ENCODE measurements around the gene RBBP8.

GRCh38 chr18:22999212-22999611 is 66.1 kb downstream of the RBBP8 start:
- TF ChIP-seq POLR2AphosphoS5 (IDR thresholded peaks at IDR 0.05) = no peak
- no peak for TF ChIP-seq EP300 (IDR thresholded peaks at IDR 0.05)
- TF ChIP-seq CTCF (IDR thresholded peaks at IDR 0.05) = no peak

Data from stomach (tissue), 4 donors.